BE2C (cell line): ENCODE data around the gene SMAD7.

Experiments used
- DNase-seq: peaks from one replicate; pipeline ENCODE4 v3.0.0-alpha.2; 2020
- H3K27me3 ChIP-seq: fragments of 250-450 bp; sonication (Bioruptor Pico); 2 replicates; pipeline ENCODE4 v1.5.1; 2020; ENCODE audit warnings: mild to moderate bottlenecking
- H3K36me3 ChIP-seq: fragments of 250-450 bp; sonication (Bioruptor Pico); 2 replicates; pipeline ENCODE4 v1.5.1; 2020; ENCODE audit warnings: mild to moderate bottlenecking
- H3K4me1 ChIP-seq: fragments of 250-450 bp; sonication (Bioruptor Pico); 2 replicates; pipeline ENCODE4 v1.5.1; 2020
- H3K4me3 ChIP-seq: 2 replicates; pipeline ENCODE4 v1.5.1; 2011; ENCODE audit warnings: low read depth, low read length
- H3K9me3 ChIP-seq: fragments of 250-450 bp; sonication (Bioruptor Pico); 2 replicates; pipeline ENCODE4 v1.5.1; 2020
- TF ChIP-seq, protein P1 (sequence below): IDR thresholded peaks from 2 replicates; pipeline ENCODE4 v1.5.1; 2012; ENCODE audit warnings: mild to moderate bottlenecking, low read depth, low read length

SMAD7 gene

DNA sequence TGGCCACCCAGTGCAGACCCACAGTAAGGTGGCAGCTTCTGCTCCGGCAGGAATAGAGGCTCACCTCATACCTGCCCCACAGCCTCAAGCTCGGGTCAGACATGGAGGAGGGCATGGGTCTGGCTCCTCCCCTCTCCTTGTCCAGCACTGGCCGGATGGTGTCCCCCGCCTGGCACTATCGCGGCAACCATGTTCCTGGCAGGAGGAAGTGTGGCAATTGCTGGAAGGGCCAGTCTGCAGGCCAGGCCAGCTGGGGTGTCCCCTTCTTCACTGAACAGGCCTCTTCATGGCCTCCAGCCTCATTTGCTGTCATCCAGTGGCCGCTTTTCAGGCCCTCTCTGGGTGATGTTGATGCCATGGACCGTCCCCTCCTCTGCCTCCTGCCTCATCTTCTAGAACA is 41.4 kb upstream of the SMAD7 start:
- Histone ChIP-seq H3K4me3 (no peak overlapping the region), H3K27me3 (no peaks in the 10 kb centered on the region), H3K9me3 (no peaks in the 10 kb centered on the region), H3K4me1 (no peaks in the 10 kb centered on the region), H3K36me3 (no peaks in the 10 kb centered on the region)
- no peak for DNase-seq
- TF ChIP-seq, protein P1, sequence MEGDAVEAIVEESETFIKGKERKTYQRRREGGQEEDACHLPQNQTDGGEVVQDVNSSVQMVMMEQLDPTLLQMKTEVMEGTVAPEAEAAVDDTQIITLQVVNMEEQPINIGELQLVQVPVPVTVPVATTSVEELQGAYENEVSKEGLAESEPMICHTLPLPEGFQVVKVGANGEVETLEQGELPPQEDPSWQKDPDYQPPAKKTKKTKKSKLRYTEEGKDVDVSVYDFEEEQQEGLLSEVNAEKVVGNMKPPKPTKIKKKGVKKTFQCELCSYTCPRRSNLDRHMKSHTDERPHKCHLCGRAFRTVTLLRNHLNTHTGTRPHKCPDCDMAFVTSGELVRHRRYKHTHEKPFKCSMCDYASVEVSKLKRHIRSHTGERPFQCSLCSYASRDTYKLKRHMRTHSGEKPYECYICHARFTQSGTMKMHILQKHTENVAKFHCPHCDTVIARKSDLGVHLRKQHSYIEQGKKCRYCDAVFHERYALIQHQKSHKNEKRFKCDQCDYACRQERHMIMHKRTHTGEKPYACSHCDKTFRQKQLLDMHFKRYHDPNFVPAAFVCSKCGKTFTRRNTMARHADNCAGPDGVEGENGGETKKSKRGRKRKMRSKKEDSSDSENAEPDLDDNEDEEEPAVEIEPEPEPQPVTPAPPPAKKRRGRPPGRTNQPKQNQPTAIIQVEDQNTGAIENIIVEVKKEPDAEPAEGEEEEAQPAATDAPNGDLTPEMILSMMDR: no peak

DNA sequence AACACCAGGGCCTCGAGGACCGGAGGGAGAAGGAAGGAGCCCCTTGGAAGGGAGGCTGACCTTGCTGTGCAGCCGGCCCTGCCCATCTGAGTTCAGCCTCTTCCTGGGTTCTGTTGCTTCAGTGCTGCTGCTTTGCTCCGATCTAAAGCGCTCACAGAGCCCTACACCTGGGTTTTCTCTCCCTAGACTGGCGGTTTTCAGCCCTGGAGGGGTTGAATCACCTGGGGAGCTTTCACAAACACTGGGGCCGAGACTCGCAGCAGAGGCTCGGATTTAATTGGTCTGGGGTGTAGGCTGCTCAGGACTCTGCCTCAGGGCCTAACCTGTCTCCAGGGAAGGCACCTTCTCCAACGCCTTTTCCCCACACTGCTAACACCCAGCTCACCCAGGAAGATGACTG is 40.9 kb upstream of the SMAD7 start:
- H3K36me3 ChIP-seq: no peaks in the 10 kb centered on the region
- no peaks in the 10 kb centered on the region for H3K4me1 ChIP-seq
- DNase-seq: no peak
- H3K27me3 ChIP-seq: no peaks in the 10 kb centered on the region
- H3K9me3 ChIP-seq: no peaks in the 10 kb centered on the region
- TF ChIP-seq, protein P1: no peak
- no peak overlapping the region for H3K4me3 ChIP-seq

DNA sequence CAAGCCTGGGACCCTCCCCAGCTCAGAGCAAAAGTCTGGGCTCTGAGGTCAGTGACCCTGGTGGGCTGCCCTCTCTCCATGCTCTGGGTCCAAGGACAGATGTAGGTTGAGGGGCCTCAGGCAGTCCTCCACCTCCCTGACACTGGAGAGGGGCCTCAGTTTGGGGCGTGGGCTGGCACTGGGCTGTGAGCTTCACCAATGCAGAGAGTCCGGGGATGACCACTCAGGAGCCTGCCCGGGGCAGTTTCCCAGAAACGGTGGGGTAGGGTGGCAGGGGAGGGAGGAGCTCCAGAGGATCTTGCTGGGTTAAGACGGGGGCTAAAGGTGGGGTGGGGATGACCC is 40.5 kb upstream of the SMAD7 start:
- no peaks in the 10 kb centered on the region for H3K36me3 ChIP-seq
- no peaks in the 10 kb centered on the region for H3K27me3 ChIP-seq
- TF ChIP-seq, protein P1: no peak
- no peaks in the 10 kb centered on the region for H3K9me3 ChIP-seq
- DNase-seq: no peak
- H3K4me1 ChIP-seq: no peaks in the 10 kb centered on the region
- H3K4me3 ChIP-seq: no peak overlapping the region

DNA sequence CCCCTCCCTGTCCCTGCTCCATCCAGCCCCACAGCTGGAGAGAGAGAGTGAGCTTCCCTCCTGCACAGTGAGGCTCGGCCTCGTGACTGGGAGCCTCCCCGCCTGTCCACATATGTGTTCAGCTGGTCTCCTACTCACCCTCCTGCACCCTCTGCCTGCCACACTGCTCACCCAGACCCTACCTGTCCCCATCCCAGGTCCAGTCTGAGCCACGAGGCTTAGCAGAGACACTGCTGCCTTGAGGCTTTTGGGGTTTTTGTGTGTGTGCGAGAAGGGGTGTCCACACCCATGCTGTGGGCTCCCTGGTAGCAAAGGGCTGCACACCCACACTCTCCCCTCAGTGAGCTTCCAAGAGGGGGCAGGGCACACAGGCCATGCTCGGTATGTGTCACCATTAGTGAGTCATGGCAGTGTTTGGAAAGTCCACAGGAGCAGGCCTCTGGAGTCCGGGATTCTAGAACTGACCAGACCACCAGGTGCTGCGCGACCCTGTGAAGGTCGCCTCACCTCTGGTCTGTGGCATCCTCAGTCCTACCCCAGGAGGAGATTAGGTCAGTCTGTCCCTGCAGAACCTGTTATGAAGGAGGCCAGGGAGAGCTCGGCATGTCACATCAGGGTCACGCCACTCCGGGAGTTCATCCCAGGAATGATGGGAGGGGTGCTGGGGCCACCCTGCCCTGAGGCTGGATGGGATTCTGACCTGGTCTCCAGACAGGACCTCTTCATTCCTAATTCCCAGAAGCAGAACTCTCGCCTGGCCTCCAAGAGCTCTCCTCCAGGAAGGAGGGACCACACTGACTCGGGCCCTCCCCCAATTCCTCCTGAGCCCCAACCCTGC is 39.9 kb upstream of the SMAD7 start:
- H3K4me1 ChIP-seq: no peaks in the 10 kb centered on the region
- TF ChIP-seq, protein P1: no peak

DNA sequence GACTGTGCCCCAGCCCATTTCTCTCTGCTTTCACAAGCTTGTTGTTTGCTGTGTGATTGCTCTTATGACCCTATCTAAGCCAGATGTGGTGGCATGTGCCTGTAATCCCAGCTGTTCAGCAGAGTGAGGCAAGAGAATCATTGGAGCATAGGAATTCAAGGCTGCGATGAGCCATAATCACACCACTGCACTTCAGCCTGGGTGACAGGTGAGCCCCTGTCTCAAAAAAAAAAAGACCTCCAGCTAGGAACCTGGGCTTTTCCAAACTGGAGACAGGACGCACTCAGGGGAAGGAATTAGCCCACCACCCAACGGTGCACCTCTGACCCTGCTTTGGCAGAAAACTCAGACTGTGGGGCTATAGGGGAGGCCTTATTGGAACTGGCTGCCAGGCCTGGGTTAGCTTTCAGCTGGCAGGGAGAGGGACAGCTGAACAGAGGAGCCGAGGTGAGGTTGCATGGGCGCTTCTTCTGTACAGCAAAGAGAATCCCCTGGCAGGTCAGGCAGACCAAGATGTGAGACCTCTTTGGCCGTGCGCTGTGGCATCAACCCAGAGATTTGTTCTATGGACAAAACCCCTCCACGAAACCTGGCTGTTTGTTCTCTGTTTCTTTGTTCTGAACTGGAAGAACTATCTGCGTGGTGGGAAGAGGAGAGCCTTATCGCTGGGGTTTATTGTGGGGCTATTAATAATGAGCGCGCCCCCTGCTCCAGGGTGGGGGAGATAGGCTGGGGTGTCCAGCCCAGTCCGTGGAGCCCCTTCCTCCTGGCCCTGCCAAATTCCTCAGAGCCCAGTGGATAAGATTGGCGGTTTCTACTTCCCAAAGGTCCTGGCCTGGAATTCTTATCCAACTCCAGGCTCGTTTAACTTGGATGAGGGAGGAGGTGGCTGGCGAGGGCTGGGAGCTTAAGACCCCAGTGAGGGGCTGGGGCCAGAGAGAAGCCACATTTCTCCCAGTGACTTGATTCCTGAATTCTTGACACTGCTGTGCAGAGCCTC is 38.8 kb upstream of the SMAD7 start:
- TF ChIP-seq, protein P1: no peak
- no peak for DNase-seq
- no peaks in the 10 kb centered on the region for H3K36me3 ChIP-seq
- no peaks in the 10 kb centered on the region for H3K4me1 ChIP-seq
- no peaks in the 10 kb centered on the region for H3K27me3 ChIP-seq
- H3K9me3 ChIP-seq: no peaks in the 10 kb centered on the region
- no peak overlapping the region for H3K4me3 ChIP-seq

More for the DNA sequence above, 39.9 kb upstream of the SMAD7 start:
- Histone ChIP-seq H3K36me3 (no peaks in the 10 kb centered on the region), H3K9me3 (no peaks in the 10 kb centered on the region), H3K27me3 (no peaks in the 10 kb centered on the region), H3K4me3 (no peak overlapping the region)
- DNase-seq: no peak
